HT-29 (cell line): ENCODE data around the gene TUFT1. TPM values are rescaled to one million over a fixed set of nuclear protein-coding genes. Genes with fewer than 3 reads are reported as not detected.

Experiments used
- DNase-seq: peaks from one replicate; pipeline ENCODE4 v3.0.0-alpha.2; 2015; ENCODE audit warnings: low spot score
- total RNA-seq: library from RNA; depleted of rRNA; stranded (reverse); fragments of >200 nt; shearing (Covaris generic); gene quantifications from 2 replicates; pipeline ENCODE4 v1.2.3, GENCODE V29; 2014; rRNA removed

The TUFT1 gene
- total RNA-seq: 30.5 and 36.9 TPM in 2 replicates

DNA sequence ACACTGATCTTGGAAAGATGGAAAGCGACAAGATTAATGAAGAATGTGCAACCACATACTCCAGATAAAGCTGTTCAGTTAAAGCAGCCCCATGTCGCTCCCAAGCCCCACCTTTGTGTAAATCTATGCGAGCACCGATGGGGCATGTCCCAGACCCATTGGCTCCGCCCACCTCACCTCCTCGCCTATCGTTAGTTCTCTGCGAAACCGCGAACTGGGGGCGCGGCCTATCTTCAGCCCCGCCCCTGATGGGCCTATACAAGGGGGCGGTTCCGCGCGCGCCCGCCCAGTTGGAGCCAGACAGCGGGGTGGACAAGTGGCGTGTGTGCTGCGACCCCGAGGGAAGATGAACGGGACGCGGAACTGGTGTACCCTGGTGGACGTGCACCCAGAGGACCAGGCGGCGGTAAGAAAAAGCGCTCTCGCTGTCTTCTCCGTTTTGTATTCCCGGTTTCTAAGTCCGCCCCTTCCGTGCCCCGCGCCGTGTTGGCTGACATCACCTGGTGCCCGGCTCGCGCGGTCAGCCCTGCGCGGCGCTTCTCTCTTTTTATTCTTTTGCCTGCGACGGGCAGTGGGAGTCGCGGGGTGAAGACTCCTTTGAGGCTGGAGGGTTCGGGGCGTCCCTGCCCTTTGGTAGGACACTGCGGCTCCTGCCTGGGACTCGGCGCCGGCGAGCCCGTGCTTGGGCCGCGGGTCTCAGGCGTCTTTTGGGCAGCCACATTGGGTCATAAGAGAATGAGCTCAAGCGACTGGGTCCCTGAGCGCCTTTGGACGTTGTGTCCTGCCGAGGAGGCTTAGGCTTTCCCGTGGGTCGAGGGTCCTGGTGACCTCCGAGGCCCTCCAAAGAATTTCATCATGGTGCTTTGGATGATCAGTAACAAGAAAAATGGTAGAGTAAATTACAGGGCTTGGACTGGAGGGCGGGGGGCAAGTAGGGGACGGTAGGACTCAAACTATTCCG is at the start of gene TUFT1:
Gene TUFT1 (plus strand): TSS at position 289 of the 961 bp plus-strand sequence. CDS start 58 bp downstream, at position 347.
- peak; percentile 99 for DNase-seq

- no peak for DNase-seq
These were observed 48.5 kb upstream of the TUFT1 start for GRCh38 chr1:151491641-151492040.

DNA sequence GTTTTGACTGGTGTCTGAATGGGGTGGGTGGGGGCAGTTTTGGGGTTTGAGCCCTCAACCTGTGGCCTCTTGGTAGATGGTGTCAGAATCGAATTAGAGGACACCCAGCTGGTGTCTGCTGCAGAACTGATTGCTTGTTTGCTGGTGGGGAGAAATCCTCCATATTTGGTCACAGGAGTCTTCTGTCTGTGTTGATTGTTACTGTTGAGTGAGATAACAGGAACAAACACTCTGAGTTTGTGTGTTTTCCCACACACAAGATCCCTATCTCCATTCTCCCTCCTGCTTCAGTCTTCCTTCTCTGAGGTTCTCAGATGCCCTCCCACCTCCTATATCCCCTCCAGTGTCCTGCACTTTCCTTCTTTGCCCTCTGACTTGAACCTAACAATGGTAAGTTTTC is 48.0 kb upstream of the TUFT1 start:
- DNase-seq: no peak

GRCh38 chr1:151493042-151493441 is 47.1 kb upstream of the TUFT1 start:
- no peak for DNase-seq

DNA sequence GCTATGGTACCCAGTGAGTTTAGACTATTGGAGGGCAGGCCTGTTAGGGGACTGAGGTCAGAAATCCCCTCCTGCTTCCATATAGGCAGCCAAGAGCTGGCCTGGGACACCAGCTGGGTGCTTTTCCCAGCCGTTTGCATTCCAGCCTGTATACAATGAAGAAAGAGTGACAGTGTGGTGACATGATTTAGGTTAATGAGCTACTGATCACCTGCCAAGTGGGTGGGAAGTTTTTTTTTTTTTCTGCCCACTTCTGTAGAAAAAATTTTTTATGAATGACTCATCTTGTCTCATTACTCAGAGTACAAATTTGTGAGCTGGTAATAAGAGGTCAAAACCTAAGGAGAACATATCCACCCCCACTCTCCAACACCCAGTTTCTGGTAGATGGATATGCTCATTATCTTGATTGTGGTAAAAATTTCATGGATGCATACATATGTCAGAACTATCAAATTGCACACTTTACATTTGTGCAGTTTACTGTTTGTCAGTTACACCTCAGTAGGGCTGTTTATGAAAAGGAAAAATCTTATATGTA is 45.3 kb upstream of the TUFT1 start:
- peak; percentile 87 for DNase-seq

GRCh38 chr1:151495316-151495715 is 44.8 kb upstream of the TUFT1 start:
- DNase-seq: no peak

DNA sequence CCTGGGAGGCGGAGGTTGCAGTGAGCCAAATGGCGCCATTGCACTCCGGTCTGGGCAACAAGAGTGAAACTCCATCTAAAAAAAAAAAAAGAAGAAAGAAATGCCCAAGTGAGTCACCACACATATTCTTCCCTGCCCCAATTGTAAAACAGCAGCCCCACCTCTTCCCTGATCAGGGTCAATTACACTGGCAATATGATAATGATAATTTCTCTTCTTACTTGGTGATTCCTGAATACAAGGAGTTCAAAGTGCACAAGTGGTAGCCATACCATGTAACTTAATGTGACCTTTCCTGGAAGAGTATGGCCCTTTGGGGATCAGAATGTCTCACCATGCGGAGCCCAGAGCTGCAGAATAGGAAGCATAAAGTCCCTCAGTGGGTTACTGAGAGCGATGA is 40.7 kb upstream of the TUFT1 start:
- DNase-seq: no peak

DNA sequence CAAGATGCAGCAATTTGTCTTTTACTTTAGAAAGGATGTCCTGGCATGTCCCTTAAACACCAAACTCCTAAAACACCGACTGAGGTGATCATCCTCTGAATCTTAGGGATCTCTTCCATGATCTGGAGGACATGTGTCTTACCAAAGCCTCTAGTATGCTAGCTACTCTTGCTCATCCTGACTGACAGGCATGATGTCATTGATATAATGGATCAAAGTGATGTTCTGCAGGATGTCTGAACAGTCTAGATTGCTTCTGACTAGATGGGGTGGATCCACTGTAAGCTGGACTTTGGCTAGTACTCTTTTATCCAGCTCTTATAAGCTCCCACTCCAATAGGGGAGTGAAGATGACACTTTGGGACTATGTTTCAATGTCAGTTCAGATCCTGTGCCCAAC is 40.2 kb upstream of the TUFT1 start:
- no peak for DNase-seq

DNA sequence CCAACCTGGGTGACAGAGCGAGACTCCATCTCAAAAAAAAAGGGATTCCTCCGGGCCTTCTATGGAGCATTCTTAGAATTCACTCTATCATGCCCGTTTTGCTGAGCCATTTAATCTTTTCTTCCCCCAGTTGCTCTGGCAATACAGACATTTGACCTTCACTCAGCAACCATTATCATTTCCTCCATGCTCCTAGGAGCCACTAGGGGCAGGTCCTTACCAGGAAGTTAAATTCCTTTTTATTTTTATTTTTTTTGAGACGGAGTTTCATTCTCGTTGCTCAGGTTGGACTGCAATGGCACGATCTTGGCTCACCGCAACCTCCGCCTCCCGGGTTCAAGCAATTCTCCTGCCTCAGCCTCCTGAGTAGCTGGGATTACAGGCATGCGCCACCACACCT is 38.6 kb upstream of the TUFT1 start:
- peak; percentile 47 for DNase-seq

DNA sequence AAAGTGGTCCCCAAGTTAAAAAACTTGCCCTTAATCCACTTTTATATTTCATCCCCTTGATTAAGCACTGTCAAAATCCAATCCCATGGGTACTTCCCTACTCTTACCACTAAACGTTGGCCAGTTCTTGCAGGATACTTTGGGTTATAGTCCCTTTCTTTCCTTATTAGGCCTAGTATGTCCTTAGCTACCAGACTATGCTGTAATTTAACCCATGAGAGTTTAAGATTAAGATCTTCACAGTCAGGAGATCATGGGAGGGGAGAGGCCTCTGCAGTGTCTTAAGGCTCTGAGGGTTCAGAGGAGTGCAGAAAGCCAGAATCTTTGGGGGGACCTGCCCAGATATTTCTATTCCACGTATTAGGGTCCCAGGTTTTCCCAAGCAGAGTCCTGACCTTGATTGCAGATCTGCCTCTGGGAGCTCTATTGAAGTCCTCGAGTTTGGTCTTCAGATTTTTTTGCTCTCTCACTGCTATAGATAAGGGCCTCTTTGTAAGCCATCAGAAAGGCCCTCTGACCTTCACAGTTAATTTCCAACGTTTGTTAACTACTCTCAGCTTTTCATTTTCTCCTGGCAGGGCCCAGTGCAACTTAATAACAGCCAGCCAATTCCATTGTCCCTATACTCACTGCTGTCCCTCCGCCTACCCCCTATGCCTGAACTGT is 37.9 kb upstream of the TUFT1 start:
- DNase-seq: no peak

DNA sequence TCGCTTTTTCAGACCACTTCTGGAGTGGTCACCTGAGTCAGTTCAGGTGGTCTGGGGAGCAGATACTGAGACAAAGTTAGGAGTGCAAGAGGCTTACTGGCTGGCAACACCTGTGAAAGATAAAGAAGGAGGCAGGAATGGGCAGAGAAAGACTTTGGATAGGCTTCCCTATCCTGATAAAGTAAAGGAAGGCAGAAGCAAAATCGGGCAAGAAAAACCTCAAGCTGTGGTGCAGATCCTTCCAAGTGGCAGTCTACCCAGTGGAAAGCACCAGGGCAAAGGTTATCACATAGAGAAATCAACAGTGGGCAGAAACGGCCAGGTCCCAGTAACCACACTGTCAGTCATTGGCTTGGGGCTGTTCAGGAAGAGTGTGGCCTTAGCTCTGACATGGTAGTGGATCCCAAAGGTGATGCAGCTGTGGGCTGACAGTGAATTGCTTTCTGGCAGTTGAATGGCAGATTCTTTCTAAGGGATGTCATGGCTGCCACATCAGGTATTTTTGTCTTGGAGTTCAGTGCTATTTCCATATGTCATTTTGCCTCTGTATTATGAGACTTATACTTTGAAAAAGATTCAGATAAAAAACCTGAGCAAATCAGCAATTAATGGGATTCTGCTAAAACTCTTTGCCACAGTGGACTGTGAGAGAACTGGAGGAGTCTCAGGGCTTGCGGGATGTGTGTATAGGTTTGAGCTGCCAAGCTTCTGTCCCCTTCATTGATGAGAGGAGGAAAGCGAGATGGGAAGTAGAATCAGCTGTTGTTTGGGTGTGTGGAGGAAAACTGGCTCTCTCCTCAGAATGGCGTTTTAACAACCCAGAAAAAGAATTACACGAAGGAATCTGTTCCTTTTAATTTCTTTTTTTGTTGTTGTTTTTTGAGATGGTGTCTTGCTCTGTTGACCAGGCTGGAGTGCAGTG is 37.0 kb upstream of the TUFT1 start:
- no peak for DNase-seq

DNA sequence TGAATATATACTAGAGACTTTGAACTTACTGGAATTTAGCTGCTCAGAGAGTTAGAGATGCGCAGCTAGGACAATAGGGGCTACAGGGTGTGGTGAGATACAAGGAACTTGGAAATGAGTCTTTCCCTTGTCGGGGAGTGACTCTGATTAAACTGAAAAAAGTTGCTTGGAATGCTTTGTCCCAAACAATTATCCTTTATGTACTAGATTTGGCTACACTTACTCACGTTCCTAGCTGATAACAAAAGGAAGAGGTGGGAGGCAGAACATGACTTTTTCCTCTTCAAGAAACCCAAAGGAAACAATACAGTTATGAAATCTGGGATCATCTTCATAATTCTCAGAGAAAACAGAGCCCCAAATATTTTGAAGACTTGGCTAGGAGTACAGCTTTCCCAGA is 35.9 kb upstream of the TUFT1 start:
- DNase-seq: no peak

DNA sequence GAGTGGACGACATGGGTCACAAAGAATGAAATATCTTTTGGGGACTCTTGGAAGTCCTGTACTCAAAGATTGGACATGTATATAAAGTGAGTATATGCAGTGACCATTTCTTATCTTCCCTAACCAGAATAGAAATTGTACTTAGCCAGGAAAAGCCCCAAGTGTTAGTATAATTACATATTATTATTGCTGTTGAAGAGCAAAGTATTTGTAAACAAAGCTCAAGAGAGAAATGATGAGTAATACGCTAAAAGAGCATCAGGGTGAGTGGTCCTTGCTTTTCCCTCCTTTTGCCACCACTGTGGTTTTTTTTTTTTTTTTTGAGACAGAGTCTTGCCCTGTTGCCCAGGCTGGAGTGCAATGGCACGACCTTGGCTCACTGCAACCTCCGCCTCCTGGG is 35.4 kb upstream of the TUFT1 start:
- DNase-seq: no peak

GRCh38 chr1:151508833-151509232 is 31.3 kb upstream of the TUFT1 start:
- peak; percentile 88 for DNase-seq

GRCh38 chr1:151509350-151510019 is 30.6 kb upstream of the TUFT1 start:
- peak; percentile 45 for DNase-seq

GRCh38 chr1:151510020-151510405 is 30.1 kb upstream of the TUFT1 start:
- peak; percentile 65 for DNase-seq

DNA sequence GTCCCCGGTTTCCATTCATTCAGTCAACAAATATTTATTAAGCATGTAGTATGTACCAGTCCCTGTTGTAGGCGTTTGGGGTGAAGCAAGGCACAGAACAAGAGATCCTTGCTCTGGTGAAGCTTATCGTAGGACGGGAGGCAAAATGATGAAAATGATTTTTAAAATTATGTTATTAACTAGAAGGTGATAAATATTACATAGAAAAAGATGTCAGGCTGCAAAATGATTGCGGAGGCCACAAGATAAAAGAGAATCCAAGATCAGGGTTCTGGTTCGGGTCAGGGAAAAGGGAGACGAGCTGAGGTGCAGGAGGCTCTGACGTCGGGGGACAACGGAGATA is 29.5 kb upstream of the TUFT1 start:
- peak; percentile 36 for DNase-seq

DNA sequence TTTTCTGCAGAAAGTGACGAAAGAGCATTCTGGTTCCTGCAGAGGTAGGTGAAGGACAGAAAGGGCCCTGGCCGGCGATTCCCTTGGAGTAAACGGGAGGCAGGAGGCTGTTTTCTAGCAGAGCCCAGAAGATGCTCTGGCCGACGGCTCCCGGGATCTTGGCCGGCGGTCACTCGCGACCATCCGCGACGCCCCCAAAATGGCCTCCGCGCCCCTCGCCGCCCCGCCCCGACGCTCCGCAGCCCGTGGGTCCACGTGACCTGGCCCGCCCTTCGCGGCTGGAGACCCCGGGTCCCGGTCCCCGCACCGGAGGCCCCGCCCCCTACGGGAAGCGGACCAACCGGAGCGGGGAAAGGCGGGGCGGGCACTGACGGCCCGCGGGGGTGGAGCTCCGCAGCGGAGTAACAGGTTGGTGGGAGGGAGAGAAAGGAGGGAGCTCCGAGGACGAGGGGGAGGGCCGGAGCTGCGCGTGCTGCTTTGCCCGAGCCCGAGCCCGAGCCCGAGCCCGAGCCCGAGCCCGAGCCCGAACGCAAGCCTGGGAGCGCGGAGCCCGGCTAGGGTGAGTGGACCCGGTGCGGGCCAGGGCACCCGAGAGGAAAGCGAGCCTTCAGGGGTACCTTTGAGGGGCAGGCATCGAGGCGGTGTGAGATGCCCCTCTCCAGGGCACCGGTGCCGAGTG is 29.0 kb upstream of the TUFT1 start, which contains the start of gene CGN:
Gene CGN (plus strand): TSS at position 431 of the 679 bp plus-strand sequence. CDS start 7,133 bp downstream, outside the sequence.
- peak; percentile 91 for DNase-seq

GRCh38 chr1:151511636-151512215 is 28.4 kb upstream of the TUFT1 start:
- DNase-seq: peak; percentile 64

DNA sequence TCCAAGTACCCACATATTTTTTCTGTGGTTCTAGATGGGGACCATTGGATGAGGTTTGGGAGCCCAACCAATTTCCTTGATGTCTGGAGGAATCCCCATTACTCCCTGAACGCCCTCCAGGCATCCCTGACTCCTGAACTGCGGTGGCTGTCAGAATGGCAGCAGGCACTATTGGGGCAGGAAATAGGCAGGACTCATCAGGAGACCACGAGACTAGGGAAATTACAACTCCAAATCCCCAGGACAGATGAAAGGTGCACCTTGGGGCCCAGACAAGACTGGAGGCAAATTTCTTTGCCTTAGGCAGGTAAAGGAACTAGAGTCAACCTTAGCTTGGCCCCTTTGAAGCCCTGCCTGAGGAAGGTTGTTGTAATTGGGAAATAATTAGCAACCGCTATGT is 27.8 kb upstream of the TUFT1 start:
- peak; percentile 58 for DNase-seq
